Astrocyte (in vitro differentiated cells and primary cell): ENCODE data around the gene C5orf34. TPM values are rescaled to one million over a fixed set of nuclear protein-coding genes. Genes with fewer than 3 reads are reported as not detected.
A peak's percentile ranks its signal among the peaks of the same experiment; 100 is the strongest.
"Not testable (repeated sequence)": the region's sequence is repeated elsewhere in the genome, so short reads cannot be mapped to it uniquely, and the experiment has no call there.

Experiments
- DNase-seq: peaks from one replicate; pipeline ENCODE4 v3.0.0-alpha.2; 2010; ENCODE audit warnings: low read depth
- FAIRE-seq: peaks from 2 replicates; lab custom pipeline; 2011; peaks lifted over from hg19 to GRCh38; lab: Jason Lieb, UNC
- H2AFZ ChIP-seq: 2 replicates; pipeline ENCODE4 v1.6.0; 2012; ENCODE audit warnings: low read depth, low read length, inconsistent platforms
- H3K27ac ChIP-seq: 2 replicates; pipeline ENCODE4 v1.5.1; 2011; ENCODE audit warnings: low read depth, low read length, inconsistent platforms
- H3K27me3 ChIP-seq: 2 replicates; pipeline ENCODE4 v1.6.0; 2011; ENCODE audit warnings: low read length, inconsistent platforms; ENCODE audit not compliant: insufficient read depth
- H3K36me3 ChIP-seq: 2 replicates; pipeline ENCODE4 v1.5.1; 2011; ENCODE audit warnings: low read length, inconsistent platforms; ENCODE audit not compliant: insufficient read depth
- H3K4me1 ChIP-seq: 2 replicates; pipeline ENCODE4 v1.5.1; 2011; ENCODE audit warnings: low read length, inconsistent platforms; ENCODE audit not compliant: insufficient read depth
- H3K4me2 ChIP-seq: 2 replicates; pipeline ENCODE4 v1.6.0; 2012; ENCODE audit warnings: low read length, inconsistent platforms
- H3K4me3 ChIP-seq: 2 replicates; pipeline ENCODE4 v1.5.1; 2011; ENCODE audit warnings: low read depth, mild to moderate bottlenecking, low read length, inconsistent platforms; ENCODE audit not compliant: insufficient read depth
- H3K79me2 ChIP-seq: 2 replicates; pipeline ENCODE4 v1.6.0; 2012; ENCODE audit warnings: mild to moderate bottlenecking, low read length, inconsistent platforms; ENCODE audit not compliant: insufficient read depth
- H3K9ac ChIP-seq: 2 replicates; pipeline ENCODE4 v1.6.0; 2012; ENCODE audit warnings: mild to moderate bottlenecking, low read length, inconsistent platforms
- H3K9me3 ChIP-seq: 2 replicates; pipeline ENCODE4 v1.5.1; 2012; ENCODE audit warnings: low read depth, mild to moderate bottlenecking, low read length, inconsistent platforms; ENCODE audit not compliant: insufficient read depth
- H4K20me1 ChIP-seq: 2 replicates; pipeline ENCODE4 v1.6.0; 2012; ENCODE audit warnings: low read length, inconsistent platforms; ENCODE audit not compliant: insufficient read depth
- H3K27ac Mint-ChIP-seq: one replicate; pipeline ENCODE4 v1.8.0; 2021; ENCODE audit warnings: mild to moderate bottlenecking, mixed read lengths; ENCODE audit not compliant: unreplicated experiment
- H3K27me3 Mint-ChIP-seq: one replicate; pipeline ENCODE4 v1.8.0; 2021; ENCODE audit warnings: low read depth, mixed read lengths; ENCODE audit not compliant: unreplicated experiment
- H3K36me3 Mint-ChIP-seq: one replicate; pipeline ENCODE4 v1.8.0; 2021; ENCODE audit warnings: low read depth, mixed read lengths; ENCODE audit not compliant: unreplicated experiment
- H3K4me1 Mint-ChIP-seq: one replicate; pipeline ENCODE4 v1.8.0; 2021; ENCODE audit warnings: low read depth, mixed read lengths; ENCODE audit not compliant: unreplicated experiment
- H3K4me3 Mint-ChIP-seq: one replicate; pipeline ENCODE4 v1.8.0; 2021; ENCODE audit warnings: mild to moderate bottlenecking, moderate library complexity, mixed read lengths; ENCODE audit not compliant: unreplicated experiment
- H3K9me3 Mint-ChIP-seq: one replicate; pipeline ENCODE4 v1.8.0; 2021; ENCODE audit warnings: mild to moderate bottlenecking, mixed read lengths; ENCODE audit not compliant: unreplicated experiment
- EZH2 ChIP-seq: IDR thresholded peaks from 2 replicates; pipeline ENCODE4 v1.6.1; 2012; ENCODE audit warnings: mild to moderate bottlenecking, low read length, inconsistent platforms; ENCODE audit not compliant: insufficient read depth
- total RNA-seq: library from RNA; stranded (reverse); gene quantifications from 2 replicates; pipeline ENCODE4 v1.2.1, GENCODE V29; 2021
- TF ChIP-seq, protein P1 (sequence below): IDR thresholded peaks from 2 replicates; pipeline ENCODE4 v1.5.1; 2011; ENCODE audit warnings: low read depth, mild to moderate bottlenecking, inconsistent platforms, low read length, moderate library complexity; ENCODE audit not compliant: insufficient read depth

The C5orf34 gene
- total RNA-seq, 1 donor from 2014 or later: 3.3 TPM

- peaks cover 74% of the 10 kb centered on the region for H3K79me2 ChIP-seq
- no peak overlapping the region for H3K9ac ChIP-seq
- H3K27me3 ChIP-seq: no peaks in the 10 kb centered on the region
- peaks cover 18% of the 10 kb centered on the region for H3K36me3 ChIP-seq
- no peak overlapping the region for H3K4me3 Mint-ChIP-seq
- peaks cover 10% of the 10 kb centered on the region for H3K4me1 Mint-ChIP-seq
- H3K27me3 Mint-ChIP-seq: no peaks in the 10 kb centered on the region
- no peak overlapping the region for H2AFZ ChIP-seq
- H3K36me3 Mint-ChIP-seq: peaks cover 4% of the 10 kb centered on the region
- H3K9me3 Mint-ChIP-seq: no peaks in the 10 kb centered on the region
- peak overlapping the region; percentile 87 for H3K4me3 ChIP-seq
- no peak for DNase-seq
- peaks cover 10% of the 10 kb centered on the region for H3K4me1 ChIP-seq
- no peaks in the 10 kb centered on the region for H3K9me3 ChIP-seq
- peaks cover 44% of the 10 kb centered on the region for H4K20me1 ChIP-seq
- TF ChIP-seq EZH2: no peak
- no peak for FAIRE-seq
- H3K27ac ChIP-seq: no peak overlapping the region
- H3K27ac Mint-ChIP-seq: no peak overlapping the region
- H3K4me2 ChIP-seq: peak overlapping the region; percentile 84
These were observed 39.5 kb upstream of the C5orf34 start for GRCh38 chr5:43554497-43554896.

- Mint-ChIP-seq H3K4me1 (peaks cover 10% of the 10 kb centered on the region), H3K27me3 (no peaks in the 10 kb centered on the region), H3K9me3 (no peaks in the 10 kb centered on the region), H3K4me3 (no peak overlapping the region), H3K27ac (no peak overlapping the region), H3K36me3 (peaks cover 4% of the 10 kb centered on the region)
- peaks cover 53% of the 10 kb centered on the region for H4K20me1 ChIP-seq
- TF ChIP-seq, protein P1, sequence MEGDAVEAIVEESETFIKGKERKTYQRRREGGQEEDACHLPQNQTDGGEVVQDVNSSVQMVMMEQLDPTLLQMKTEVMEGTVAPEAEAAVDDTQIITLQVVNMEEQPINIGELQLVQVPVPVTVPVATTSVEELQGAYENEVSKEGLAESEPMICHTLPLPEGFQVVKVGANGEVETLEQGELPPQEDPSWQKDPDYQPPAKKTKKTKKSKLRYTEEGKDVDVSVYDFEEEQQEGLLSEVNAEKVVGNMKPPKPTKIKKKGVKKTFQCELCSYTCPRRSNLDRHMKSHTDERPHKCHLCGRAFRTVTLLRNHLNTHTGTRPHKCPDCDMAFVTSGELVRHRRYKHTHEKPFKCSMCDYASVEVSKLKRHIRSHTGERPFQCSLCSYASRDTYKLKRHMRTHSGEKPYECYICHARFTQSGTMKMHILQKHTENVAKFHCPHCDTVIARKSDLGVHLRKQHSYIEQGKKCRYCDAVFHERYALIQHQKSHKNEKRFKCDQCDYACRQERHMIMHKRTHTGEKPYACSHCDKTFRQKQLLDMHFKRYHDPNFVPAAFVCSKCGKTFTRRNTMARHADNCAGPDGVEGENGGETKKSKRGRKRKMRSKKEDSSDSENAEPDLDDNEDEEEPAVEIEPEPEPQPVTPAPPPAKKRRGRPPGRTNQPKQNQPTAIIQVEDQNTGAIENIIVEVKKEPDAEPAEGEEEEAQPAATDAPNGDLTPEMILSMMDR: no peak
- no peak for TF ChIP-seq EZH2
- no peak overlapping the region for H3K9ac ChIP-seq
- no peak overlapping the region for H3K4me3 ChIP-seq
- no peaks in the 10 kb centered on the region for H3K27me3 ChIP-seq
- DNase-seq (peak; percentile 32), FAIRE-seq (no peak)
- no peak overlapping the region for H3K27ac ChIP-seq
- no peak overlapping the region for H2AFZ ChIP-seq
- no peaks in the 10 kb centered on the region for H3K9me3 ChIP-seq
- H3K79me2 ChIP-seq: peaks cover 82% of the 10 kb centered on the region
- peaks cover 18% of the 10 kb centered on the region for H3K36me3 ChIP-seq
- peak overlapping the region; percentile 84 for H3K4me2 ChIP-seq
- peaks cover 10% of the 10 kb centered on the region for H3K4me1 ChIP-seq
These were observed 38.4 kb upstream of the C5orf34 start for GRCh38 chr5:43553381-43553780.

GRCh38 chr5:43551731-43552130 is 36.8 kb upstream of the C5orf34 start:
- no peak overlapping the region for H3K27ac ChIP-seq
- H3K27me3 Mint-ChIP-seq: no peaks in the 10 kb centered on the region
- no peak overlapping the region for H3K27ac Mint-ChIP-seq
- TF ChIP-seq, protein P1: no peak
- no peak for TF ChIP-seq EZH2
- H2AFZ ChIP-seq: no peak overlapping the region
- H3K4me1 Mint-ChIP-seq: peaks cover 10% of the 10 kb centered on the region
- peaks cover 10% of the 10 kb centered on the region for H3K4me1 ChIP-seq
- no peak overlapping the region for H3K4me2 ChIP-seq
- peaks cover 10% of the 10 kb centered on the region for H3K36me3 Mint-ChIP-seq
- H3K4me3 ChIP-seq: no peak overlapping the region
- no peak overlapping the region for H3K4me3 Mint-ChIP-seq
- H4K20me1 ChIP-seq: peaks cover 63% of the 10 kb centered on the region
- FAIRE-seq (no peak), DNase-seq (no peak)
- peaks cover 25% of the 10 kb centered on the region for H3K36me3 ChIP-seq
- H3K79me2 ChIP-seq: peaks cover 92% of the 10 kb centered on the region
- no peaks in the 10 kb centered on the region for H3K9me3 ChIP-seq
- no peaks in the 10 kb centered on the region for H3K27me3 ChIP-seq
- H3K9me3 Mint-ChIP-seq: no peaks in the 10 kb centered on the region
- no peak overlapping the region for H3K9ac ChIP-seq

DNA sequence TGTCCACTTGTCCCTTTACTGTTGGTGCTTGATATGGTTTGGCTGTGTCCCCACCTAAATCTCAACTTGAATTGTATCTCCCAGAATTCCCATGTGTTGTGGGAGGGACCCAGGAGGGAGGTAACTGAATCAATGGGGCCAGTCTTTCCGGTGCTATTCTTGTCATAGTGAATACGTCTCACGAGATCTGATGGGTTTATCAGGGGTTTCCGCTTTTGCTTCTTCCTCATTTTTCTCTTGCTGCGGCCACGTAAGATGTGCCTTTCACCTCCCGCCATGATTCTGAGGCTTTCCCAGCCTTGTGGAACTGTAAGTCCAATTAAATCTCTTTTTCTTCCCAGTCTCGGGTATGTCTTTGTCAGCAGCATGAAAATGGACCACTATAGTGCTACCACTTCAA is 34.3 kb upstream of the C5orf34 start:
- not testable (repeated sequence) for H3K27me3 Mint-ChIP-seq, H3K4me3 Mint-ChIP-seq, FAIRE-seq, H3K4me2 ChIP-seq, H3K27ac ChIP-seq, DNase-seq, H2AFZ ChIP-seq, H3K4me1 Mint-ChIP-seq, H3K9me3 Mint-ChIP-seq, H3K4me1 ChIP-seq, H3K27ac Mint-ChIP-seq, H3K4me3 ChIP-seq, H3K9ac ChIP-seq, H3K27me3 ChIP-seq, H3K9me3 ChIP-seq
- Histone ChIP-seq H4K20me1 (peaks cover 76% of the 10 kb centered on the region), H3K79me2 (peaks cover 91% of the 10 kb centered on the region), H3K36me3 (peaks cover 45% of the 10 kb centered on the region)
- peaks cover 16% of the 10 kb centered on the region for H3K36me3 Mint-ChIP-seq
